Activated T-cell treated with anti-CD3 and anti-CD28 coated beads, Interleukin-2, amount 50 U/mL, for 1 hour (primary cell): ENCODE results near the gene NNT.
"Not testable (repeated sequence)": the region's sequence is repeated elsewhere in the genome, so short reads cannot be mapped to it uniquely, and the experiment has no call there.

Experiments
- DNase-seq: peaks from one replicate; pipeline ENCODE4 v3.0.0-alpha.2; 2020

NNT gene

DNA sequence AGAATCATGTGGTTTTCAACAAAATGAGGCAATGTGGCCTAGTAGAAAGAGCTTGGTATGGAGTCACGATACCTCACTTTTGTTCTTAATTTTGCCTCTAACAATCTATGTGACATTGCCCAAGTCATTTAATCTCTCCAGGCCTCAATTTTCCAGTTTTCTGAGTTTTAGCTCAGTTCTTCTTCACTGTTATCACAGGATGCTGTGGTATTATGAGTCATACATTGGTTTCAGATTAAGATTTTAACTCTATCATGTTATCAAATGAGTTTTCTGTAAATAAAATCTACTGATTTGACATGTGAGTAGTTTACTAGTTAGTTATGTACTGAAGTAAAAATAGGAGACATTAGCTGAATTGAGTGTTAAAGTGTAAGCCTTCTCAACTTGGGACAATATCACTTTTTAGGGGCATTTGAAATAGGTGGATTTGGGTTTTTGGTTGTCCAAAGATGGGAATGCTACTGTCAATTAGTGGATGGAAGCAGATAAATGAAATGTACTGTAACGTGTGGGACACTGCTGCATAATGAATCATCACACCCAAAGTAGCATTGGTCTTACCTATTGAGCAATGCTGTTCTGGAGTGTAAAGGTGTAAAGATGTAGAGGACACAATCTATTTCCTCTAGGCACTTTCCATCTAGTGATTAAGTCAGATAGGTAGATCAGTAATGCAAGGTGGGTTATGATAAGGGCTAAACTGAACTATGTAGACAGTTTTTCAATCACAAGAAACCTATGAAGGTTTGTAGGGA lies 73.3 kb downstream of the NNT start:
- DNase-seq: no peak

- DNase-seq: no peak
Measured at GRCh38 chr5:43677253-43677652, 74.3 kb downstream of the NNT start.

- DNase-seq: no peak
Measured at GRCh38 chr5:43679214-43679613, 76.2 kb downstream of the NNT start.

DNA sequence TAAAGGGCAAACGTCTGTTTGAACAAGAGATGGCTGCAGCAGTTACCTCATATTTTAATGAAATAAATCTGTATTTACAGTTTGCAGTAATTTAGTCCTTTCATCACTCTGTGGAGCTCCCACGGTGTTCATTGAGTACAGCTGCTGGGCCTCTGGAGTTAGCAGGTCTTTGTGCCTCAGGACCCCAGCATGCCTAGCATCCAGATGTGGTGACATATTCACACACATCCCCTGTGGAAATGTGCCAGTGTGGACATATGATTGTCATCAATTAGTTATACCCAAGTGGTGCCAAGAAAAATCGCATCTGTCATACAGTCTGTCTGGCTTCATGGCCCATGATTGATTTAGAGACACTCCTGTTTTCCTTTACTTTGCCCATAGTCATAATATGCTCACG lies 77.3 kb downstream of the NNT start:
- DNase-seq: no peak

GRCh38 chr5:43683884-43684471 lies 81.0 kb downstream of the NNT start:
- no peak for DNase-seq

DNA sequence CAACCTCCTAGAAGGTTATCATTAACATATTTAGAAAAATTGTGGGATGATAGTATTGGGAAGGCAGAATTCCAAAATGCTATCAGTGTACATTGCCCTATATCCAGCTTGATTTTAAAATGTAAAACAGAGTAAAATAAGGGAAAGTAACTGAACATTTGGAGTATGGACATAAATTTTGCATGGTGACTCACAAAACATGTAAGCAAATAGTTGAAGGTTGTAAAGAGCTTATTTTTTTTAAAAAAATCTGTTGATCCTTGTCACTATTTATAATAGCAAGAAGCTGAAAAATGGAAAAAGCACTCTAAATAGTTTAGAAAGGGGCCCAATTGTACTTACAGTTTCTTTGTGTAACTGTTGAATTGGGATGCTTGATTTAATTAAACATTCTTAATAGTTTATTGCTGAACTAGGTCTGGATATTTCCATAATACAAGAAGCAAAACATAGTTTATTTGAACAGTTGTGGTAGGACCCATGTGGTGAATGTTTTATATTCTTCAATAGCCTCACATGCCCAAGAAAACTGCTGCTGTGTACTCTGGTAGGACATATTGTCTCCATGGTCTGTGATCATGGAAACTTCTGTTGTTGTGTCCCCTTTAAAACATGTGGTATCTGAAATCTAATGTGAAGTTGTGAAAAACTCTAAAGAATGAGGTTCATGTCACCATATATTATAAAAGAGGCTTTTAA lies 82.4 kb downstream of the NNT start:
- DNase-seq: no peak

DNA sequence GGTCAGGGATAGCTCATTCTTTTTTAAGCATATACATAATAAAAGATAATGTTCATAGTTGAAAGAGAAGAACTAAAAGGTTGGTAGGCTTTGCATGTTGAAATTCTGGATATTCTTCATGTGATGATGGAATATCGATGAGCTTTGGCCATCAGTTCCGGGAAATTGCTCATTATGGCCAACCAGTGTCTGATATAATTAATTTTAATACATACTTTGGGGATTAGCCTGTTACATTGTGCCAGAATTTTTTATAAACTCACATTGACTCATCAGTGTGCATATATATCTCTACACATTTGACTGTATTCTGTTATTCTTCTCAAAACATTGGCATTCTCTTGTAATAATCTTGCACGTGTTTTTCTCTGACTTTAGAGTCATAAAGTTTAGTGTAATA lies 84.3 kb downstream of the NNT start:
- DNase-seq: no peak

- no peak for DNase-seq
Measured at GRCh38 chr5:43691275-43691674, 88.3 kb downstream of the NNT start.

DNA sequence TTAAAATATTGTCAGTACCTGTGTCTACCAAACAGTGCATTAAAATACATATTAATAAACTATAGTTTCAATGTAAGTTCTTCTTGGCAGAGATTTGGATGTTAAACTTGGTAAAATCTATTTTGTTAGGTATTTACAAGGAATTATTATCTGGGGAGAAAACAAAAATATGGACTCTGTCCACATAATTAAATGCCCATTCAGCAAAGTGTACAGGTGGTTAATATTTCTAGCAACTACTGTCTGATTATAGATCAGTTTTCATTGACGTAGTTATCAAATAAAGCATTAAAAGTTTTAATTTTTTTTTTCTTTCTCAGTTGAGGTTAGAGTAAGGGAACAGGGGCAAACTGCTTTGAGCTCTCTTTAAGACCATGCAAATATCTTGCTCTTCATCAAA lies 88.9 kb downstream of the NNT start:
- DNase-seq: no peak

DNA sequence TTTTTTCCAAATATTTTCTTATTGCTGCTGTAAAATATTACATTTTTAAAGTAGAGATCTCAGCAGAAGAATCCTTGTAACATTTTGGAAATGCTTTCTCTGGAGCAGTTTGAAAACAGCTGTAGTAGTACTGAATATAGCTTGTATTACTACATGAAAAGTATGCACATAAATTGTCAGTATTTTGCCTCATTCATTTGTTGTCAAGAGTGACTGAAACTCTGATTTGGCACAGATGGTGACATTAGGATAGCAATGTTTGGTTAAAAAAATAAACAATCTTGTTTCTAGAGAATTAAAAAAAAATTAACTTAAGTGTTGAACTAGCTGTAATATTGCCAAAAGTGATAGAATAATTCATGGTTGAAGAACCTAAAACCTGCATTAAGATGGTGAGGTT lies 90.4 kb downstream of the NNT start:
- no peak for DNase-seq

DNA sequence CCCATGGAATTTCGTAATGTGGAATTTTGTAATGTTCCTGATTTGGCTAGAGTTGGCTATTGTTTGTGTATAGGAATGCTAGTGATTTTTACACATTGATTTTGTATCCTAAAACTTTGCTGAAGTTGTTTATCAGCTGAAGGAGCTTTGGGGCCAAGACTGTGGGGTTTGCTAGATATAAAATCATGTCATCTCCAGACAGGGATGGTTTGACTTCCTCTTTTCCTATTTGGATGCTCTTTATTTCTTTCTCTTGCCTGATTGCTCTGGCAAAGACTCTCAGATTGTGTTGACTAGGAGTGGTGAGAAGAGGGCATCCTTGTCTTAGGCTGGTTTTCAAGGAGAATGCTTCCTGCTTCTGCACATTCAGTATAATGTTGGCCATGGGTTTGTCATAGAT lies 91.0 kb downstream of the NNT start:
- DNase-seq: no peak

DNA sequence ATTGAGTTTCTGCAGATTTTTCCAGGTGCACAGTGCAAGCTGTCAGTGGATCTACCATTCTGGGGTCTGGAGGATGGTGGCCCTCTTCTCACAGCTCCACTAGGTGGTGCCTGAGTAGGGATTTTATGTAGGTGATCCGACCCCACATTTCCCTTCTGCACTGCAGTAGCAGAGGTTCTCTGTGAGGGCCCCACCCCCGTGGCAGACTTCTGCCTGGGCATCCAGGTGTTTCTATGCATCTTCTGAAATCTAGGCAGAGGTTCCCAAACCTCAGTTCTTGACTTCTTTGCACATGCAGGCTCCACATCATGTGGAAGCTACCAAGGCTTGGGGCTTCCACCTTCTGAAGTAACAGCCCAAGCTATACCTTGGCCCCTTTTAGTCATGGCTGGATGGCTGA lies 93.5 kb downstream of the NNT start:
- not testable (repeated sequence) for DNase-seq

- DNase-seq: no peak
Measured at GRCh38 chr5:43699910-43700309, 96.9 kb downstream of the NNT start.

DNA sequence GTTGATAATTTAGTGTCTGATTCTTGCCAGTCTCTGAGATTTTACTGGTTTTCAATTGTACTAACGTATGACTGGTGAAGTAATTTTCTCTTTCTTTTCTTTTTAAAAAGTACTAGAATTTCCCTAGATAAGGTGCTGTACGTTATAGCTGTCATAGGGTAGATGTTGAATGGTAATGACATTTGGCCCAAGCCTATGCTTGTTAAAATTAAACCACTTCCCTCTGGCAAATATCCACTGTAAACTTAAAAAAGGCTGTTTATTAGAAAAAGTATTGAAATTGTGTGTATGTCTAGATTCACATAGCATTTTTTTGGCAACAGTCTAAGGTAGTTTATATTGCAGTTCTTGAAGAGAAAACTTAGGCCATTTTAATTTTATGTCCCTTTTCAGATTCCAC lies 97.6 kb downstream of the NNT start:
- DNase-seq: no peak

DNA sequence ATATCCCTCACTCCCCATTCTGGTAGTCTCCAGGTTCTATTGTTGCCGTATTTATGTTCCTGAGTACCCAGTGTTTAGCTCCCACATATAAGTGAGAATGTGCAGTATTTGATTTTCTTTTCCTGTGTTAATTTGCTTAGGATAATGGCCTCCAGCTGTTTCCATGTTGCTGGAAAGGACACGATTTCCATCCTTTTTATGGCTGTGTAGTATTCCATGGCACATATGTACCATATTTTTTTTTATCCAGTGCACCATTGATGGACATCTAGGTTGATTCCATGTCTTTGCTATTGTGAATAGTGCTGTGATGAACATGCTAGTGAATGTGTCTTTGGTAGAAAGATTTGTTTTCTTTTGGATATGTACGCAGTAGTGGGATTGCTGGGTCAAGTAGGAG lies 98.2 kb downstream of the NNT start:
- DNase-seq: no peak

DNA sequence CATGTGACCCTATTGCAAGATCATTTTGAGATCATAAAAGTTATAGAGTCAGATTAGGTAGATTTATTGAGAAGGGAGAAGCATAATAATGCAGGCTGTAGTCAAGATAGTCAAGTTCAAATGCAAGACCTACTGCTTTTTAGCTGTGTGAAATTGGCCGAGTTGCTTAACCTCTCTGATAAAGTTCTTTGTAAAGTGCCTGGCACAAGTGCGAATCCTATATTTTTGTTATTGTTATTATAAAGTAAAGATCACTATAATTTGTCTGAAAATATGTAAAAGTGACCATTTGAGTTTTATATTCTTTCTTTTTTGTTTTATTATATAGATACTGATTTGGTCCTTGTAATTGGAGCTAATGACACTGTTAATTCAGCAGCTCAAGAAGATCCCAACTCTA lies 99.3 kb downstream of the NNT start:
- no peak for DNase-seq

DNA sequence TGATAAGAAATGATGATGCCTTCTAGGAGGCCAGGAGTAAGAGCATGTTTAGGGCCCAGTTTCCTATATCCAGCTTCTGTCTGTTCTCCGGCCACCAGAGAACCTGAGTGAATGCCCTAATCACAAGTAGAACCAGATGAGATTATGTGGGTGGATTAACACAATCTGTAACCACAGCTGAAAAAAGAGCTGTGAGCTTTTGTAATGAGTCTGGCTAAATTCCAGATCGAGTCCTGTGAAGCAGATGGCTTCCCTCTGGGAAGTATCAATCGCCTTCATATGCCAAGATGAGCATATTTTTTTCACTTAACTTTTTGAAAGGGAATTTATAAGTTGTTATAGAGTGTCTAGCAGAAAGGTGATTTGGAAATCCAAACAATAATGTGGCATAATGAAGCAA lies 99.8 kb downstream of the NNT start:
- DNase-seq: no peak

- DNase-seq: no peak
Measured at GRCh38 chr5:43704243-43704642, 101.3 kb downstream of the NNT start.

- DNase-seq: not testable (repeated sequence)
Measured at GRCh38 chr5:43706576-43706975, 103.6 kb downstream of the NNT start.

- no peak for DNase-seq
Measured at GRCh38 chr5:43711496-43711895, 108.5 kb downstream of the NNT start.

GRCh38 chr5:43712081-43712480 lies 109.1 kb downstream of the NNT start:
- no peak for DNase-seq

GRCh38 chr5:43719783-43720182 lies 116.8 kb downstream of the NNT start:
- DNase-seq: not testable (repeated sequence)

GRCh38 chr5:43728581-43728980 lies 125.6 kb downstream of the NNT start:
- no peak for DNase-seq

- no peak for DNase-seq
Measured at GRCh38 chr5:43729846-43730478, 127.0 kb downstream of the NNT start.
